H1 (cell line): ENCODE results near the gene MAGOH. TPM values are rescaled to one million over a fixed set of nuclear protein-coding genes. Genes with fewer than 3 reads are reported as not detected.

Experiments
- CBX5 ChIP-seq: fragments of 300-800, 300-1000 bp; sonication (generic); IDR thresholded peaks from 2 replicates; pipeline ENCODE4 v1.7.1; 2016; ENCODE audit warnings: antibody characterized with exemption, low read length, low read depth
- CBX8 ChIP-seq: fragments of 300-800, 300-1000 bp; sonication (generic); IDR thresholded peaks from 2 replicates; pipeline ENCODE4 v1.7.1; 2016; ENCODE audit warnings: low read depth, low read length, borderline replicate concordance
- CHD2 ChIP-seq: IDR thresholded peaks from 2 replicates; pipeline ENCODE4 v1.6.1; 2012; ENCODE audit warnings: low read length, improper control_type of control experiment
- EGR1 ChIP-seq: IDR thresholded peaks from 2 replicates; pipeline ENCODE4 v1.6.1; 2011; ENCODE audit warnings: low read depth, low read length, borderline replicate concordance
- PHF8 ChIP-seq: fragments of 200-600 bp; sonication (generic); conservative IDR thresholded peaks from 2 replicates; pipeline ENCODE4 v1.7.1; 2012; ENCODE audit warnings: low read depth, mild to moderate bottlenecking, inconsistent platforms, low read length, moderate library complexity
- POLR2AphosphoS5 ChIP-seq: IDR thresholded peaks from 2 replicates; pipeline ENCODE4 v1.6.1; 2011; ENCODE audit warnings: low read depth, low read length
- POU5F1 ChIP-seq: IDR thresholded peaks from 2 replicates; pipeline ENCODE4 v1.6.1; 2011; ENCODE audit warnings: low read depth, mild to moderate bottlenecking, low read length, moderate library complexity
- RBBP5 ChIP-seq: IDR thresholded peaks from 2 replicates; pipeline ENCODE4 v1.7.1; 2012; ENCODE audit warnings: low read depth, mild to moderate bottlenecking, inconsistent platforms, low read length, moderate library complexity, borderline replicate concordance
- RNF2 ChIP-seq: fragments of 200-900, 300-1000 bp; sonication (generic); IDR thresholded peaks from 2 replicates; pipeline ENCODE4 v1.7.1; 2016; ENCODE audit warnings: borderline replicate concordance, low read depth, mild to moderate bottlenecking, antibody characterized with exemption, low read length; ENCODE audit not compliant: poor library complexity, severe bottlenecking; ENCODE audit errors: missing control alignments
- SIN3A ChIP-seq, 2 experiments: IDR thresholded peaks in 1 of 2; conservative IDR thresholded peaks in 1 of 2; 2 replicates each; pipeline ENCODE4 v1.6.1; 2011 to 2012; ENCODE audit warnings: low read length in 2 of 2, improper control_type of control experiment in 1 of 2, low read depth in 1 of 2, mild to moderate bottlenecking in 1 of 2
- SIRT6 ChIP-seq: IDR thresholded peaks from one replicate; pipeline ENCODE4 v1.7.1; 2012; ENCODE audit warnings: low read length, inconsistent platforms
- SIX5 ChIP-seq: IDR thresholded peaks from 2 replicates; pipeline ENCODE4 v1.6.1; 2011; ENCODE audit warnings: mild to moderate bottlenecking, low read depth, low read length
- SP1 ChIP-seq: IDR thresholded peaks from 2 replicates; pipeline ENCODE4 v1.6.1; 2011; ENCODE audit warnings: low read depth, low read length
- SP2 ChIP-seq: IDR thresholded peaks from 2 replicates; pipeline ENCODE4 v1.6.1; 2012; ENCODE audit warnings: mild to moderate bottlenecking, low read length, inconsistent platforms
- SP4 ChIP-seq: IDR thresholded peaks from 2 replicates; pipeline ENCODE4 v1.6.1; 2012; ENCODE audit warnings: low read length, inconsistent platforms
- SUZ12 ChIP-seq: fragments of 200-600 bp; sonication (generic); IDR thresholded peaks from 2 replicates; pipeline ENCODE4 v1.6.1; 2012; ENCODE audit warnings: mild to moderate bottlenecking, inconsistent platforms, low read length, moderate library complexity, mixed read lengths
- TAF1 ChIP-seq: IDR thresholded peaks from 2 replicates; pipeline ENCODE4 v1.6.1; 2011; ENCODE audit warnings: mild to moderate bottlenecking, low read depth, low read length
- TAF7 ChIP-seq: optimal IDR thresholded peaks from 2 replicates; pipeline ENCODE3; 2011; ENCODE audit warnings: low read depth, mild to moderate bottlenecking, inconsistent platforms, low read length, moderate library complexity, borderline replicate concordance
- TEAD4 ChIP-seq: IDR thresholded peaks from 2 replicates; pipeline ENCODE4 v1.6.1; 2012; ENCODE audit warnings: low read depth, low read length, inconsistent platforms, mixed read lengths
- ZNF274 ChIP-seq: IDR thresholded peaks from 2 replicates; pipeline ENCODE4 v1.7.0; 2012; ENCODE audit warnings: low read length, borderline replicate concordance; ENCODE audit errors: extremely low read depth
- polyA plus RNA-seq, 7 experiments: library from polyadenylated mRNA; depleted of rRNA in 3 of 7; stranded (reverse) in 5 of 7; unstranded in 2 of 7; fragments of >200 nt in 5 of 7; fragments of 200-250 nt in 2 of 7; gene quantifications; 1 replicate in 5 of 7; 2 replicates in 1 of 7; 4 replicates in 1 of 7; pipeline versions ENCODE4 v1.2.1 to v1.2.3, GENCODE V29; 2011 to 2013; ENCODE audit warnings: missing spikeins in 2 of 7, mixed read lengths in 2 of 7
- total RNA-seq: library from RNA; stranded (reverse); fragmentation: NEBNext Ultra II Directional; extraction: Animal tissue kit (Norgen Biotek cat#: 25700); gene quantifications from 2 replicates; pipeline ENCODE4 v1.2.1, GENCODE V29; 2021
- TF ChIP-seq, protein P1 (sequence below): IDR thresholded peaks from 2 replicates; pipeline ENCODE4 v1.6.1; 2012; ENCODE audit warnings: inconsistent platforms

MAGOH gene
- total and polyA plus RNA-seq, 2 of the 8 experiments (the other 6 are each of a cell fraction or from before 2014, with no cell fraction given): 46.9 to 74.3 TPM

DNA sequence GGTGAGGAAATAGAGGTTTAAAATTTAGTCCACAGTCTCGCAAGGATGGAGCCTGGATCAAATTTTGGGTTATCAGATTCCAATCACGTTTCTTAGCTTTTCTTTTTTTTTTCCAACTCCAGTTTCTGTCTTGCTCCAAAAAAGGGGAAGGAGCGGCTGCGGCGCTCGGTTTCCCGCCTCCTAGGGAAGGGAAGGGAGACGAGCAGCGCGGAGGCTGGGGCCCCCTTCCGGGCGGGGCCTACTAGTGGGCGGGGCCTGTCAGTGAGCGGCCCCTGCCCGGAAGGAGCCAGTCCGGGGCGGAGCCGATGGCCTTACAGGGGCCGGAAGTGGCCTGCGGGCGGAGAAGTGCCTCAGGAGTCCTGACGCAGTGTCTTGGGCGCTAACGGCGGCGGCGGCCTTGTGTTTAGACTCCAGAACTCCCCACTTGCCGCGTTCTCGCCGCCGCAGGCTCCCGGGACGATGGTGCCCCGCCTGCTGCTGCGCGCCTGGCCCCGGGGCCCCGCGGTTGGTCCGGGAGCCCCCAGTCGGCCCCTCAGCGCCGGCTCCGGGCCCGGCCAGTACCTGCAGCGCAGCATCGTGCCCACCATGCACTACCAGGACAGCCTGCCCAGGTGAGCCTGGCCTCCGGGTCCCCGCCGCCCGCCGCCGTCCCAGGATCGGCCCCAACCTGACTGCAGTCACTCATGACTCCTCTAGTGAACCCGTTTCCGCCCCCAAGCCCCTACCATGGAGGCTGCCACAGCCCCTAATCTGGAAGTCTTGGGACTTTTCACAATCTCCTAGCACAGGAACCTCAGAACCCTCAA, 41.6 kb downstream of the MAGOH start, which contains the start of gene CPT2 (continued):
- TF ChIP-seq SIN3A (conservative IDR thresholded peaks at IDR 0.05 in 1 of 2, IDR thresholded peaks at IDR 0.05 in 1 of 2; ENCODE audit: low read depth in 1 of 2, low read length in 2 of 2): peak; percentile 14 to 49; a peak in 1 of 4 replicates
- no peak for TF ChIP-seq SP2
- TF ChIP-seq TAF1: peak; percentile 86
- peak; percentile 50 for TF ChIP-seq TAF7
- TF ChIP-seq CBX5: no peak
- TF ChIP-seq TEAD4: no peak
- no peak for TF ChIP-seq ZNF274
- TF ChIP-seq POU5F1: no peak
- no peak for TF ChIP-seq CHD2
- TF ChIP-seq SP1: peak; percentile 66; the same call in 1 of the 2 replicates
- TF ChIP-seq, protein P1, sequence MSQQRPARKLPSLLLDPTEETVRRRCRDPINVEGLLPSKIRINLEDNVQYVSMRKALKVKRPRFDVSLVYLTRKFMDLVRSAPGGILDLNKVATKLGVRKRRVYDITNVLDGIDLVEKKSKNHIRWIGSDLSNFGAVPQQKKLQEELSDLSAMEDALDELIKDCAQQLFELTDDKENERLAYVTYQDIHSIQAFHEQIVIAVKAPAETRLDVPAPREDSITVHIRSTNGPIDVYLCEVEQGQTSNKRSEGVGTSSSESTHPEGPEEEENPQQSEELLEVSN: peak; percentile 76
- peak; percentile 83; the same call in 1 of the 2 replicates for TF ChIP-seq RBBP5
- peak; percentile 67; the same call in 1 of the 2 replicates for TF ChIP-seq SP4
- peak; percentile 87 for TF ChIP-seq POLR2AphosphoS5
- TF ChIP-seq CBX8: no peak
- TF ChIP-seq SIRT6: no peak
- TF ChIP-seq RNF2: no peak
- no peak for TF ChIP-seq SUZ12
- no peak for TF ChIP-seq SIX5
- peak; percentile 59 for TF ChIP-seq EGR1
- TF ChIP-seq PHF8: peak; percentile 85
